Activated naive CD4-positive, alpha-beta T cell treated with anti-CD3 and anti-CD28 coated beads, Interleukin-2, amount 10 ng/mL, durations not matched to agents 7 days and 5 days (primary cell): ENCODE results near the gene FOXJ1.
A peak's percentile ranks its signal among the peaks of the same experiment; 100 is the strongest.

Source experiments
- CTCF ChIA-PET: fragments of 350-600 bp; sonication (Branson Sonifier 250); formaldehyde crosslinking; loops from one replicate; lab custom pipeline; 2021; ENCODE audit warnings: antibody characterized with exemption; lab: Charles Lee
- DNase-seq: peaks from one replicate; pipeline ENCODE4 v3.0.0-alpha.2; 2020
- H3K27ac Mint-ChIP-seq: one replicate; pipeline ENCODE4 v1.8.0; 2021; ENCODE audit warnings: mild to moderate bottlenecking, moderate library complexity, mixed read lengths
- H3K27me3 Mint-ChIP-seq: one replicate; pipeline ENCODE4 v1.8.0; 2021; ENCODE audit warnings: mild to moderate bottlenecking, mixed read lengths
- H3K36me3 Mint-ChIP-seq: one replicate; pipeline ENCODE4 v1.8.0; 2021; ENCODE audit warnings: mixed read lengths
- H3K4me1 Mint-ChIP-seq: one replicate; pipeline ENCODE4 v1.8.0; 2021; ENCODE audit warnings: mixed read lengths
- H3K4me3 Mint-ChIP-seq: one replicate; pipeline ENCODE4 v1.8.0; 2021; ENCODE audit warnings: mild to moderate bottlenecking, moderate library complexity, mixed read lengths
- H3K9me3 Mint-ChIP-seq: one replicate; pipeline ENCODE4 v1.8.0; 2021; ENCODE audit warnings: mixed read lengths

The FOXJ1 gene

GRCh38 chr17:76154936-76155845 is 14.1 kb upstream of the FOXJ1 start:
- H3K36me3 Mint-ChIP-seq, result peaks cover 91% of the 10 kb centered on the region
- no peak overlapping the region for H3K27ac Mint-ChIP-seq
- DNase-seq, result no peak
- H3K9me3 Mint-ChIP-seq, result no peaks in the 10 kb centered on the region
- CTCF ChIA-PET, result interaction anchor here (0.8 to 1.3 kb wide), 2 partner anchors 26 to 124 kb away, joined by 3 to 5 read pairs; no protein-coding TSS in a partner anchor
- H3K4me3 Mint-ChIP-seq, result no peak overlapping the region
- no peaks in the 10 kb centered on the region for H3K27me3 Mint-ChIP-seq
- peaks cover 43% of the 10 kb centered on the region for H3K4me1 Mint-ChIP-seq

GRCh38 chr17:76154292-76154691 is 13.2 kb upstream of the FOXJ1 start:
- H3K36me3 Mint-ChIP-seq, result peaks cover 93% of the 10 kb centered on the region
- CTCF ChIA-PET, result interaction anchor here (1.7 to 1.8 kb wide), 2 partner anchors 28 to 125 kb away, joined by 5 to 9 read pairs; no protein-coding TSS in a partner anchor
- H3K4me1 Mint-ChIP-seq, result peaks cover 46% of the 10 kb centered on the region
- no peak overlapping the region for H3K4me3 Mint-ChIP-seq
- H3K9me3 Mint-ChIP-seq, result no peaks in the 10 kb centered on the region
- peak overlapping the region; percentile 75 for H3K27ac Mint-ChIP-seq
- no peak for DNase-seq
- no peaks in the 10 kb centered on the region for H3K27me3 Mint-ChIP-seq

DNA sequence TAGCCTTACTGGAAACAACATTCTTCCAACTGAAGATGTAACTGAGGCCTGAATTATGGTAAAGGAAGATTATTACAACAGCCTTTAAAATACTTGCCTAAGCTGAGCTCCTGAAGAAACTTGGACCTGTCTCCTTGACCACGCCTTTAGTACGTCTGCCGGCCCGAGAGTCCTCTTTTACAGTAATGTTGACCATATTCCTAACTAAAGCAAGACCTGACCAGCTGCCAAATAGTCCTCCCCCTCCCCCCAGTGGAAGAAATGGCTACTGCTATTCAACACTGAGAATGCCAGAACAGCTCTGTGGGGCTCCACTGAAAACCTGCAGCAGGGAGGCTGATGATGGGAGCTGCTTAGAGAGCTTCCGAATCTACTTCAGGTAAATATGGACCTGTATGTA is 12.6 kb upstream of the FOXJ1 start:
- Mint-ChIP-seq H3K4me1 (peaks cover 50% of the 10 kb centered on the region), H3K27me3 (no peaks in the 10 kb centered on the region), H3K36me3 (peaks cover 93% of the 10 kb centered on the region), H3K27ac (peak overlapping the region; percentile 75), H3K9me3 (no peaks in the 10 kb centered on the region), H3K4me3 (no peak overlapping the region)
- no peak for DNase-seq
- CTCF ChIA-PET, result interaction anchor here (1.7 to 2.4 kb wide), 3 partner anchors 27 to 126 kb away, joined by 5 to 10 read pairs (median 9); no protein-coding TSS in a partner anchor

GRCh38 chr17:76153202-76153601 is 12.2 kb upstream of the FOXJ1 start:
- peaks cover 90% of the 10 kb centered on the region for H3K36me3 Mint-ChIP-seq
- H3K4me3 Mint-ChIP-seq, result no peak overlapping the region
- peaks cover 50% of the 10 kb centered on the region for H3K4me1 Mint-ChIP-seq
- no peaks in the 10 kb centered on the region for H3K9me3 Mint-ChIP-seq
- DNase-seq, result no peak
- peak overlapping the region; percentile 96 for H3K27ac Mint-ChIP-seq
- no peaks in the 10 kb centered on the region for H3K27me3 Mint-ChIP-seq
- CTCF ChIA-PET, result interaction anchor here (1.7 to 2.4 kb wide), 3 partner anchors 27 to 126 kb away, joined by 5 to 10 read pairs (median 9); no protein-coding TSS in a partner anchor

GRCh38 chr17:76152591-76152990 is 11.5 kb upstream of the FOXJ1 start:
- Mint-ChIP-seq H3K27ac (peak overlapping the region; percentile 96), H3K36me3 (peaks cover 88% of the 10 kb centered on the region), H3K9me3 (no peaks in the 10 kb centered on the region), H3K4me1 (peaks cover 52% of the 10 kb centered on the region), H3K27me3 (no peaks in the 10 kb centered on the region), H3K4me3 (no peak overlapping the region)
- DNase-seq, result no peak
- CTCF ChIA-PET, result interaction anchor here (1.0 to 2.4 kb wide), 5 partner anchors 17 to 245 kb away, joined by 3 to 10 read pairs (median 5); no protein-coding TSS in a partner anchor

- CTCF ChIA-PET, result interaction anchor here (1.0 to 2.4 kb wide), 5 partner anchors 9 to 246 kb away, joined by 3 to 10 read pairs (median 3); no protein-coding TSS in a partner anchor
- Mint-ChIP-seq H3K27me3 (no peaks in the 10 kb centered on the region), H3K4me1 (peaks cover 56% of the 10 kb centered on the region), H3K27ac (peak overlapping the region; percentile 96), H3K36me3 (peaks cover 88% of the 10 kb centered on the region), H3K9me3 (no peaks in the 10 kb centered on the region), H3K4me3 (no peak overlapping the region)
- peak; percentile 65 for DNase-seq
These were observed 10.9 kb upstream of the FOXJ1 start for GRCh38 chr17:76151896-76152454.

- DNase-seq, result no peak
- Mint-ChIP-seq H3K4me3 (no peak overlapping the region), H3K9me3 (no peaks in the 10 kb centered on the region), H3K27me3 (no peaks in the 10 kb centered on the region), H3K36me3 (peaks cover 87% of the 10 kb centered on the region), H3K27ac (peak overlapping the region; percentile 96), H3K4me1 (peaks cover 66% of the 10 kb centered on the region)
- CTCF ChIA-PET, result interaction anchor here (1.0 to 2.4 kb wide), 7 partner anchors 8 to 129 kb away, joined by 3 to 10 read pairs (median 3); no protein-coding TSS in a partner anchor
These were observed 9.9 kb upstream of the FOXJ1 start for GRCh38 chr17:76150712-76151622.

DNA sequence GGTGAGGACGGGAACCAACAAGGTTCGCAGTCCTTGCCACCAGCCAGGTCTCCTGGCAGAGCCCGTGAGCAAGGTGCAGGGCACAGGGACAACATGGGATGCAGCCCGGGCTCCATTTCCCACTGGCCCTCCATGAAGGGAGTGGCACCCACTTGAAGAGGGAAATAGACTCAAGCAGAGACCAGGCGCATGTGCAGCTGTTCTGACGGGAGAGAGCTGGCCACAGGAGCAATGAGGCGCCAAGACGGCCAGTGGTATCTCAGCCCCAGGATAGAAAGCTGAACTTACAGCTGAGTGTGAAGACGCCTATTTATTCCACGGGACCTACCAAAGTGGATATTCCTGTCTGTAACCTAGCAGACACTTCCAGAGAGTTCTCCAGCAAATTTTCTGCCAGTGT is 8.2 kb upstream of the FOXJ1 start:
- CTCF ChIA-PET, result interaction anchor here (1.6 kb wide), 1 partner anchor 33 kb away, joined by 4 read pairs; no protein-coding TSS in a partner anchor

DNA sequence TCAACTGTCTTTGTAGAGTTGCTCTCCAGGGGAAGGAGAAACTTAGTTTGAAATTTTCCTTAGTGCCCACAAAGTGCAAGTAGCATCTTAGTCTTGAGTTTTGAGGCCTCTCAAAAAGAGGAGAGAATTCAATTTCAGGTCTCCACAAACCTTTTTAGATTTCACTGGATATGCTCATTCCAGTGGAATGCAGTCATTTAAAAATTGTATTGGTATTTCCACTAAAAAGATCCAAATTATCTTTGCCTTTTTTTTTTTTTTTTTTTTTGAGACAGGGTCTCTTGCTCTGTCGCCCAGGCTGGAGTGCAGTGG is 6.9 kb upstream of the FOXJ1 start:
- peaks cover 80% of the 10 kb centered on the region for H3K4me1 Mint-ChIP-seq
- CTCF ChIA-PET, result no interaction called here
- H3K36me3 Mint-ChIP-seq, result peaks cover 76% of the 10 kb centered on the region
- H3K27me3 Mint-ChIP-seq, result no peaks in the 10 kb centered on the region
- no peak overlapping the region for H3K4me3 Mint-ChIP-seq
- DNase-seq, result no peak
- H3K9me3 Mint-ChIP-seq, result no peaks in the 10 kb centered on the region
- H3K27ac Mint-ChIP-seq, result peak overlapping the region; percentile 96

More for the DNA sequence above, 8.2 kb upstream of the FOXJ1 start:
- Mint-ChIP-seq H3K4me3 (no peak overlapping the region), H3K4me1 (peaks cover 80% of the 10 kb centered on the region), H3K27me3 (no peaks in the 10 kb centered on the region), H3K9me3 (no peaks in the 10 kb centered on the region), H3K36me3 (peaks cover 87% of the 10 kb centered on the region), H3K27ac (peak overlapping the region; percentile 58)
- no peak for DNase-seq

DNA sequence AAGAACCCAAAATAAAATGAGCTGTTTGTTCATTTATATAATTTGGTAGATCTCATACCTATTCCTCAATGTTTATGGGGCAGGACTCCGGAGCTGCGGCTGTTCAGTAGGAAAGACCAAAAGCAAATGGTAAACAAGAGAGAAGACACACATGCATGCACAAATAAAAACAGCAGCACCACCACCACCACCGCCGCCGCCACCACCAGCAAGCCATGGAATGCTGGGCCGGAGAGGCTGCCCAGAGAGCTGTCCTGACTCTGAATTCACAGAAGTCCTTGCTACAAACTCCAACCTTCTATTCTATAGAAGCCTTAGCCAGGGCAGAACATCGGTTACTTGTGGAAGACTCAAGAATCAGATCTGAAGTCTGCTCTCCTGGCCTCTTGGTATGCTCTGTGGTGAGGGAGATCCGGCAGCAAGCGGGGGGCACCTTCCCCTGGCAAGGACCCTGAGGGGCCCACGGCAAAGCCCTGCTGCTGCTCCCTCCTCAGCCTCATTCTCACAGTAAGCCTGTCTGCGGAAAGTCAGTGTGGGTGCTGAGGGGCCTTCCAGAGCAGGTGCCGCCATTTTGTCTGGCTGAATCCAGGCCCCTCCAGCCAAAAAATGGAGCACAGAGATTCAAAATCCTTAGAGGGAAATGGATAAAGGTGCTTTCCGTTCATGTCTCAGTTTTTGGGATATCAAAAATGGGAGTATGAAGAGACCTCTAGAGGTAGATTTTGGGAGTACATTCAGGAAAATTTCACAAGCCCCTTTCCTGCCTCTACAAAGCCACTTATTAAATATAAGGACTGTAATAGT is 6.4 kb upstream of the FOXJ1 start:
- CTCF ChIA-PET, result interaction anchor here (0.6 to 7.7 kb wide), 4 partner anchors 21 to 226 kb away, joined by 3 to 46 read pairs (median 4); no protein-coding TSS in a partner anchor

DNA sequence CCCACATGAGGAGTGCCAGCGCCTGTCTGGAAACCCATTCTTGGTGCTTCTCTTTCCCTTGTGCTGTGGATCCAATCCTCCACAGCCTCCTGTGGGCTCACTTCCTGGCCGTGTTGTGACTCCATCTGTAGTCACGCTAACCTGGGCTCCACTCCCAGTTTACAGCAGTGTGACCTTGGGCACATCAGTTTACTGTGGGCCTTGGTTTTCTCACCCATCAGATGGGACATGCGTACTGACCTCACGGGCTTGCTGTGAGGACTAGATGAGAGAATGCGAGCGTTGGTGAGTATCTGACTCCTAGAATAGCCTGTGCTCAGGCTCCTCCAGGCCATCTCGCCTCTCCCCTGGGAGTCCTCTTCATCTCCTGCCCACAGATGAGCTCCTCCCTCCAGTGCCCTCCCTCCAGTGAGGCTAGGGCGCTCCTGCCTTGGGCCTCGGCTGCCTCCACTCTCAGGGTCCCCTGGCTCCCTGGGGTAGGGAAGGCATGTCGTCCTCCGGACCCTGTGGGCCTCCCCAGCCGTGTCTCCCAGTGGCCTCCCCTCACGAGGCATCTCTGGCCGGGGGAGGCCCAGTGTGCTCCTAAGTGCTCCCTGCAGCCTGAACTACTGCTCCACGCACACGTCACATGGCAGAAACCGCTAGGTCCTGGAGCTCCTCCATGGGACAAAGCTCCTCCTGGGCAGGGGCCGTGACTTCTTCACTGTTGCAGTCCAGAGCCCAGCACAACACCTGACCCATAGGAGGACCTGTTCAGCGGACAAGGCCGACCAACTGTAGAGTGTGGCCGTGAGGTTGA is 5.2 kb upstream of the FOXJ1 start:
- Mint-ChIP-seq H3K4me3 (peak overlapping the region; percentile 48), H3K27ac (peak overlapping the region; percentile 96), H3K4me1 (peaks cover 80% of the 10 kb centered on the region), H3K36me3 (peaks cover 59% of the 10 kb centered on the region), H3K9me3 (no peaks in the 10 kb centered on the region), H3K27me3 (peaks cover 5% of the 10 kb centered on the region)
- DNase-seq, result peak; percentile 49
- CTCF ChIA-PET, result interaction anchor here (1.1 to 7.7 kb wide), 5 partner anchors 22 to 133 kb away, joined by 3 to 46 read pairs (median 8); no protein-coding TSS in a partner anchor

More for the DNA sequence above, 6.4 kb upstream of the FOXJ1 start:
- Mint-ChIP-seq H3K36me3 (peaks cover 71% of the 10 kb centered on the region), H3K9me3 (no peaks in the 10 kb centered on the region), H3K4me1 (peaks cover 80% of the 10 kb centered on the region), H3K27ac (peak overlapping the region; percentile 96), H3K4me3 (no peak overlapping the region), H3K27me3 (no peaks in the 10 kb centered on the region)
- DNase-seq, result no peak
